ENCODE data around the gene ADAMTSL4.

GRCh38 chr1:150525348-150525747, 23.9 kb upstream of the ADAMTSL4 start:
- no peak for TF ChIP-seq TEAD2 (tag; IDR thresholded peaks at IDR 0.05)
- TF ChIP-seq ZBTB49 (CRISPR knock-in tag; IDR thresholded peaks at IDR 0.05; ENCODE audit: borderline replicate concordance) = no peak
- no peak for TF ChIP-seq POLR2A (conservative IDR thresholded peaks at IDR 0.05)
- TF ChIP-seq MLLT1 (IDR thresholded peaks at IDR 0.05) = no peak
- no peak for TF ChIP-seq CC2D1A (IDR thresholded peaks at IDR 0.05)
- no peak for TF ChIP-seq ZEB2 (IDR thresholded peaks at IDR 0.05)
- TF ChIP-seq SREBF2 (CRISPR knock-in tag; IDR thresholded peaks at IDR 0.05) = no peak
- no peak for TF ChIP-seq CTCF (IDR thresholded peaks at IDR 0.05 in 2 of 3, conservative IDR thresholded peaks at IDR 0.05 in 1 of 3; ENCODE audit: insufficient read depth in 2 of 3, low read depth in 1 of 3, low read length in 3 of 3)
- no peak for TF ChIP-seq MEIS2 (IDR thresholded peaks at IDR 0.05; ENCODE audit: partially characterized antibody)
- no peak for TF ChIP-seq FOSL1 (tag; conservative IDR thresholded peaks at IDR 0.05)
- no peak for TF ChIP-seq ZNF384 (IDR thresholded peaks at IDR 0.05; ENCODE audit: low read depth, low read length)

All from K562 (cell line).